Thyroid gland (tissue), 4 donors: ENCODE results near the gene IL4. TPM values are rescaled to one million over a fixed set of nuclear protein-coding genes. Genes with fewer than 3 reads are reported as not detected.

Source experiments
- DNase-seq, 2 donors: peaks; one replicate each; pipeline ENCODE4 v3.0.0-alpha.2; 2019
- H3K27ac ChIP-seq, 3 donors: fragments of 200-600 bp; sonication (generic); 1 replicate in 2 of 3; 2 replicates in 1 of 3; pipeline ENCODE4 v1.5.1; 2016 to 2019; ENCODE audit warnings: mild to moderate bottlenecking in 1 of 3, moderate library complexity in 1 of 3
- H3K27me3 ChIP-seq: fragments of 200-600 bp; sonication (generic); one replicate; pipeline ENCODE4 v1.5.1; 2019
- H3K36me3 ChIP-seq, 2 donors: fragments of 200-600 bp; sonication (generic); one replicate each; pipeline ENCODE4 v1.5.1; 2016 to 2019
- H3K4me1 ChIP-seq, 2 donors: fragments of 200-600 bp; sonication (generic); one replicate each; pipeline ENCODE4 v1.5.1; 2017 to 2019
- H3K4me3 ChIP-seq, 3 donors: fragments of 200-600 bp; sonication (generic); replicated peaks in 1 of 3; 1 replicate in 2 of 3; 2 replicates in 1 of 3; pipeline ENCODE4 v1.5.1; 2016; ENCODE audit warnings: mild to moderate bottlenecking in 1 of 3
- H3K9me3 ChIP-seq: fragments of 200-600 bp; sonication (generic); one replicate; pipeline ENCODE4 v1.5.1; 2017
- CTCF ChIP-seq, 6 experiments: fragments of 200-600 bp in 3 of 6; fragments of 450-650 bp in 3 of 6; sonication (generic) in 3 of 6; IDR thresholded peaks; one replicate each; pipeline ENCODE4 v1.5.1; 2016 to 2019; ENCODE audit warnings: antibody characterized with exemption in 6 of 6, mild to moderate bottlenecking in 2 of 6, inconsistent platforms in 1 of 6, moderate library complexity in 1 of 6
- POLR2A ChIP-seq, 2 donors: fragments of 450-650 bp; IDR thresholded peaks; one replicate each; pipeline ENCODE4 v1.6.1; 2017; ENCODE audit warnings: antibody characterized with exemption in 2 of 2, mild to moderate bottlenecking in 2 of 2, moderate library complexity in 1 of 2
- WGBS, 2 donors: methylation state at CpG; one replicate each; pipeline ENCODE4 v1.1.5; 2017; 5-methylcytosine and 5-hydroxymethylcytosine counted together
- intact Hi-C: fragments of 100-400 bp; cut with DNase I; formaldehyde crosslinking; loops from one replicate; pipeline ENCODE4 v1.15.1; 2023
- total RNA-seq, 4 donors: library from RNA; depleted of rRNA; stranded (reverse); fragments of >200 nt; gene quantifications; one replicate each; pipeline ENCODE4 v1.2.3, GENCODE V29; 2016

IL4 gene
- total RNA-seq, 4 donors from 2014 or later: not detected

GRCh38 chr5:132669455-132669820 lies 4.4 kb upstream of the IL4 start:
- Histone ChIP-seq H3K9me3 (no peaks in the 10 kb centered on the region), H3K27ac (no peak overlapping the region), H3K4me3 (no peak overlapping the region), H3K4me1 (peaks cover 0 to 3% of the 10 kb centered on the region in 2 donors), H3K27me3 (no peaks in the 10 kb centered on the region), H3K36me3 (no peaks in the 10 kb centered on the region)
- intact Hi-C loops: no loop called here
- DNase-seq: no peak
- 82 to 88% methylated on average over 7 of the region's 7 CpGs for WGBS, 2 donors
- TF ChIP-seq CTCF (IDR thresholded peaks at IDR 0.05) (no peak), POLR2A (IDR thresholded peaks at IDR 0.05) (no peak)

GRCh38 chr5:132669966-132670882 lies 3.6 kb upstream of the IL4 start:
- H3K27me3 ChIP-seq: no peaks in the 10 kb centered on the region
- no peak overlapping the region for H3K27ac ChIP-seq
- no peak overlapping the region for H3K4me3 ChIP-seq
- peaks cover 0 to 8% of the 10 kb centered on the region in 2 donors for H3K4me1 ChIP-seq
- TF ChIP-seq POLR2A (IDR thresholded peaks at IDR 0.05) (no peak), CTCF (IDR thresholded peaks at IDR 0.05) (no peak)
- WGBS, 2 donors: 90% methylated on average over 16 of the region's 16 CpGs
- no peaks in the 10 kb centered on the region for H3K36me3 ChIP-seq
- DNase-seq: no peak
- intact Hi-C loops: no loop called here
- no peaks in the 10 kb centered on the region for H3K9me3 ChIP-seq

GRCh38 chr5:132671000-132671399 lies 2.8 kb upstream of the IL4 start:
- no peaks in the 10 kb centered on the region for H3K27me3 ChIP-seq
- no peaks in the 10 kb centered on the region for H3K9me3 ChIP-seq
- DNase-seq: no peak
- intact Hi-C loops: no loop called here
- TF ChIP-seq CTCF (IDR thresholded peaks at IDR 0.05) (no peak), POLR2A (IDR thresholded peaks at IDR 0.05) (no peak)
- no peak overlapping the region for H3K4me3 ChIP-seq
- H3K36me3 ChIP-seq: no peaks in the 10 kb centered on the region
- 94 to 95% methylated on average over 3 of the region's 3 CpGs for WGBS, 2 donors
- H3K27ac ChIP-seq: no peak overlapping the region
- peaks cover 0 to 8% of the 10 kb centered on the region in 2 donors for H3K4me1 ChIP-seq

GRCh38 chr5:132673488-132673887 lies 301 bp upstream of the IL4 start:
- H3K27me3 ChIP-seq: no peaks in the 10 kb centered on the region
- no peak for DNase-seq
- 86 to 87% methylated on average over 1 of the region's 1 CpG for WGBS, 2 donors

More at GRCh38 chr5:132673488-132673887, 301 bp upstream of the IL4 start:
- Histone ChIP-seq H3K36me3 (no peaks in the 10 kb centered on the region), H3K27ac (no peak overlapping the region), H3K4me1 (peaks cover 0 to 12% of the 10 kb centered on the region in 2 donors), H3K4me3 (no peak overlapping the region), H3K9me3 (no peaks in the 10 kb centered on the region)
- intact Hi-C loops: no loop called here
- no peak for TF ChIP-seq CTCF (IDR thresholded peaks at IDR 0.05)
- TF ChIP-seq POLR2A (IDR thresholded peaks at IDR 0.05): no peak
